HG03025 (cell line): ENCODE measurements around the gene NKX1-2.

Experiments used
- ATAC-seq: cut with Tn5 transposase; IDR thresholded peaks from one replicate; pipeline ENCODE4 v1.9.1; 2021; ENCODE audit warnings: mild to moderate bottlenecking, moderate library complexity; ENCODE audit not compliant: unreplicated experiment, low FRiP score

NKX1-2 gene

DNA sequence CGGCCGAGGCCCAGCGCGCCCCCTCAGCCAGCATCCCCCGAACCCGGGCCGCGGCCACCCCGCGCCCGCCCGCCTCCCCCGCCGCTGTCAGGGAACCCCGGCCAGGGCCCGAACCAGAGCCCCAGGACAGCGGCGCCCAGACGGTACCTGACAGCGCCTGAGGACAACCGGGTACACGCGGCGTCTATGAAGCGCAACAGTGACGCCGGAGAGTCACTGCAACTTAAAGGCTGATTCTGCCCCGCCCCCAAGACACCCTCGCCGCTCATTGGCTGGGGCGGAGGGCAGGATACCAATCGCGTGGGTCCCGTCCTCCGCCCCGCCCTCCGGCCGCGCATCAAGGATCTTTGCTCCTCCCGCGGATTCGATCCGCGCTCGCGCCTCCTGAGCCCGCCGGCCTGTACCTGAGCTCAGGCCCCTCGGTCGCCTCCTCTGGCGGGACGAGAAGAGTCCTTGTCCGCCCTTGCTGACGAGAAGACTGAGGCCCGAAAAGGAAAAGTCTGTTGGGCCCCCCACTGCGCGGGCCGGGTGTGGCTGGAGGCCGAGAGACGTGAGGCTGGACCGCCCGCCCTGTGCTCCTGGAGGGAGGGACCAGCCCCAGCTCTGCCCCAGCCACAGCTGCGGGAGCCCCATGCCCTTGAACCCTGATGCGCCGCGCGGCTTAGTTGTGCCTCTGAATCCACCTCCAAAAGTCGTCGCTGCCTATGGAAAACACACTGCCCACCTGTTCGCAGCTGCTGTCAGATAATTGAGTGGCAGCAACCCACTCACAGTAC, 30.9 kb downstream of the NKX1-2 start, which contains the start of gene OAT:
Gene OAT (minus strand): TSS at position 198 of the 776 bp plus-strand sequence. CDS start 6,752 bp downstream, outside the sequence.
- peak; percentile 90 for ATAC-seq

DNA sequence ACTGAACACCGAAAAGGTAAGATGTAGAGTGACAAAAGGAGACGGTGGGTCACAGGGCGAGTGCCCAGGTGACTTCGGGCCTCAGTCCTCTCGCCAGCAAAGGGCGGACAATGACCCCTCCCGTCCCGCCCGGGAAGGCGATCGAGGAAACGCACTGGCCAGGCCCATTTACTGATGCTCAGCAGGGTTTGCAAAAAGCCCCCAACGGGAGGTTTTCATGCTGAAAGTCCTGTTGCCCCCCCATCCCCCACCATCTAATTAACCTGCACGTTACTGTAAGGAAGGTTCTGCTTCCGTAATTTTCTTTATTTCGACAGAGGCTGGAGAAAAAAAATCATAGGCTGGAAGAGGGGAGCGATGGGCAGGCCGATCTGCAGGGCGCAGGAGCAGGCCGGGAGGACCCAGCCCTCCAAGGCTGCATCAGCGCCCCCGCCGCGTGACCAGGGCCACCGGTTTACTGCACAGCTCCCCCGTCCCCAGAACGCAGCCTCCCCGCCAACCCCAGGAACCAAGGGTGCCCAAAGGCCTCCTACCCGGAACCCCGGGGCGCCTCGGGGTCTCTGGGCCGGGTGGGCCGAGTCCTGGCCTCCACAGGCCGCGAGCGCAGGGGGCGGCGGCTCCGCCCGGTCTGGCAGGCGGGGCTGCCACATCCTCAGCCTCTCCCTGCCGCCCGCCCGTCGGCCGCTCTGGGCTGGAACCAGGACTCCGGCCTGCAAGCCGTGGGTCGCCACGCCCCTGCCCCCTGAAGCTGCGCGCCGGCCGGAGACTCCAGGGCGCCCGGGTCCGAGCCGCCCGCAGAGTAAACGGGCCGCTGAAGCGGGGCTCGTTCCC, 31.7 kb downstream of the NKX1-2 start:
- peak; percentile 16 for ATAC-seq

DNA sequence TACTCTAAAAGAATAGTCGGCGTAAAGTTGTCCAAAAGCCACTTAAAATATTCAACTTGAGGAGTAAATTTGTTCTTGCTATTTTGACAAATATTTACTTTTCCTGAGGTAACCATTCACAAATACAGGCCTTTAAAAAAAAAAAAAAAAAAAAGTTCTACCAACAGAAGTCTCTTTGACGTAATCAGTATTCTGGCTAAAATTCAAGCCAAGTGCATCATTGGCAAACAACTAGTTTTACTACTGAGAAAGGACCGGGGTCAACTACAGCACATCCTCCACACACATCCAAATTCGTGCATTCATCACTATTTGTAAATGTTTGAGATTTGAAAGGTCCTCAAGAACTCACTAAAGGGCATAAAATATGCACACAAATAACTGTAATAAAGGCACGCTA, 33.1 kb downstream of the NKX1-2 start:
- no peak for ATAC-seq

- no peak for ATAC-seq
These were observed 34.6 kb downstream of the NKX1-2 start for GRCh38 chr10:124415210-124415609.

DNA sequence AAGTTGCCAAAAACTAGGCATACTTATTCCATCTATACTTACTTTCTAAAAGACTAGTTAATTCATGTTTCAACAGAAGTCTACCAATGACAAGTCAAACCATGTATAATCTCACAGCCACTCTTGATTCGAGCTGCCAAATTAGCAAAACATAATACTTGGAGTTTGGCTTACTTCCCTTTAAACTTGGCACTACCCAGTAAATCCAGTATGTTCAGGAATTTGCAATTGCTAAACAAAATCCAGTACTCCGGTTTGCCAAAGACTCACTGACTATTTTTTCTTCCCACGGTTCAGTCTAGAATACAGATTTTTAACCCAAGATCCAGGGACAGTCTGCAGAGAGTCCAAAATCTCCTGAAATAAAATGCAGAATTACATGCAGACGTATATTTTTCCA, 35.8 kb downstream of the NKX1-2 start:
- no peak for ATAC-seq

DNA sequence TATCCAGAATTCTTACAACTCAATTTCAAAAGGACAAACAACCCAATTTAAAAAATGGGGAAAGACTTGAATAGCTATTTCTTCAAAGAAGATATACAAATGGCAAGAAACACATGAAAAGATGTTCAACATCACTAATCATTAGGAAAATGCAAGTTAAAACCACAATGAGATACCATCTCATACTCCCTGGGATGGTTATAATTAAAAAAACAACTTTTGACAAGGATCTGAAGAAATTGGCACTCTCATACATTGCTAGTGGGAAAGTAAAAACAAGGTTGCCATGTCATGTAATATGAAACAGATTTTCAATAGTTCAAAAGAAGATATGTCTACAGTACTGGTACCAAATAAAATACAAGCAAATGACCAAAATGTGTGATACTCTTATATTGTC, 40.1 kb downstream of the NKX1-2 start:
- no peak for ATAC-seq

DNA sequence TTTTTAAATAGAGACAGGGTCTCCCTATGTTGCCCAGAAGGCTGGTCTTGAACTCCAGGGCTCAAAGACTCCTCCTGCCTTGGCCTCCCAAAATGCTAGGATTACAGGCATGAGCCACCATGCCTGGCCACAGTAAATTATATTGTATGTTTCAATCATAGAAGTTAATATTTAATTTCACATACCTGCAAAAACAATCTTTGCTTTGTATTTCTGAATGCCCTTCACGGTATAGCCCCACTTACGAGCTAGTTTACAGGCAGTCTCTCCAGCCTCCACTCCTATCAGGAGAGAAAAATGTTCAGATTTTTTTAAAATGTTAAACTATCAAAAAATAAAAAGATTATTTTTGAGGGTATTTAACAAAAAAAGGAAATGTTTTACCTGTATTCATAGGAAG, 41.5 kb downstream of the NKX1-2 start:
- ATAC-seq = no peak

GRCh38 chr10:124407456-124407855, 42.4 kb downstream of the NKX1-2 start:
- ATAC-seq = no peak

GRCh38 chr10:124403548-124403947, 46.3 kb downstream of the NKX1-2 start:
- peak; percentile 61 for ATAC-seq

- no peak for ATAC-seq
These were observed 47.6 kb downstream of the NKX1-2 start for GRCh38 chr10:124402273-124402672.

GRCh38 chr10:124401633-124402032, 48.2 kb downstream of the NKX1-2 start:
- ATAC-seq = no peak
